ENCODE results near the gene FUT4. TPM values are rescaled to one million over a fixed set of nuclear protein-coding genes. Genes with fewer than 3 reads are reported as not detected.

The FUT4 gene
- total RNA-seq, 1 donor from 2014 or later = 6.7 TPM

Other genes starting within 250 kb of the FUT4 start
- gene IZUMO1R, start 239.3 kb upstream of the FUT4 start, total RNA-seq = not detected in 2 replicates
- not detected in 2 replicates for gene GPR83, start 142.5 kb upstream of the FUT4 start, total RNA-seq
- gene MRE11, start 50.1 kb upstream of the FUT4 start, total RNA-seq = 9.5 and 10.8 TPM in 2 replicates
- gene ANKRD49, start 49.9 kb upstream of the FUT4 start, total RNA-seq = 4.3 and 6.0 TPM in 2 replicates
- gene C11orf97, start 31.5 kb upstream of the FUT4 start, total RNA-seq = not detected in 2 replicates
- gene PIWIL4, start 23.4 kb downstream of the FUT4 start, total RNA-seq = 1.1 and 4.0 TPM in 2 replicates
- 57.1 and 59.3 TPM in 2 replicates for gene AMOTL1, start 224.4 kb downstream of the FUT4 start, total RNA-seq

Data from glomerular endothelial cell (primary cell).